HG03060 (cell line): ENCODE results near the gene DDX24.

ENCODE experiments used
- ATAC-seq: cut with Tn5 transposase; IDR thresholded peaks from one replicate; pipeline ENCODE4 v1.9.1; 2021; ENCODE audit warnings: low read depth, moderate number of reproducible peaks; ENCODE audit not compliant: unreplicated experiment

DDX24 gene

DNA sequence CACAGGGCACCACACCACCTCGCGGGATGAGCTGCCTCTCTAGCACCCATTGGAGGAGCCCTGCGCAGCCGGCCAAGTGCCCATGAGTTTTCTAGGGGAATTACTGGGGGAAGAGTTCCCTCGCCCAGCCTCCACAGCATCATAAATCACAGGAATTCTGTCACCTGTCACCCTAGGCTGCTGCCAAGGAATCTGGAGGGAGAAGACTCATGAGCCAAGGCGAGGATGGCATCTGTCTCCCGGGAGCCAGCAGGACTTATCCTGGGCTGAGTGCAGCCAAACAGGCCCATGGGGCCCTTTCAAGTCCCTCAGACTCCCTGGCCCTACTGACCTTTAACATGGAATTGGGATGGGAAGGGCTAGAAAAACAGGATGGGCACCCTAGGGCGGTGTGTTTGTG is 62.7 kb downstream of the DDX24 start:
- ATAC-seq: no peak

- no peak for ATAC-seq
These were observed 64.5 kb downstream of the DDX24 start for GRCh38 chr14:94016446-94016976.

DNA sequence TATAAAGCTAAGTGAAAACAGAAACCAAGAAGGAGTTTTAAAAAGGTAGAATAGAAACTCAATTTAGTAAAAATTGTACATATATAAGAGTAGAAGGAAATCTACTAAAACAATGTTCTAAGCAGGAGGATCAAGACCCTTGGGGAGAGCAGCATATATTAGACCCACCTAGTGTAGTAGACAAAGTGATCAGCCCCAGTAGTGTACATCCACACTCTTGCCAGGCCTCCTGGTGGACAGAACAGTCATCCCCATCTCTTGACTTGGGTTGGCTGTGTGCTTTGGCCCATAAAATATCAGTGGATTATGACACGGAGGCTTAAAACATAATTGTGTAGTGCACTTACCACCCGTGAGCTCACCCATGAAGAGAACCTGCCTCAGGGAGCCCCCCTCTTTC is 65.8 kb downstream of the DDX24 start:
- no peak for ATAC-seq

GRCh38 chr14:94014382-94014781 is 66.6 kb downstream of the DDX24 start:
- no peak for ATAC-seq

DNA sequence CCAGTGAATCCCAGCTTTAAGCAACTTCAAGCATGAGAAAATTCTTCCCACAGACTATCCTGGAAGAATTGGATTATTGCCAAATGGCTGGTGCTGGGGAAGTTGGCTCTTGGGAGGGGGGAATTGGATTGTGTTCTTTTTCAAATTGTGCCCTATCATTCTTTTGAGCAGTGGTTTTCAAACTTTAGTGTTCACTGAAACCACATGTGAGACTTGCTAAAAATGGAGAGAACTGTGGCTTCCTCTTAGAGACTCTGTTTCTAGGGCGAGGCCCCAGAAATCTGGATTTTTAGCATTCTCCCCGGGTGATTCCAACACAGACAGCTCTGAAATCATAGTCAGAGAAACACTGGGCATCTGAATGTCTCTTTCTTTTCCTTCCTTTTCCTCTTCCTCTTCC is 69.2 kb downstream of the DDX24 start:
- ATAC-seq: no peak

- no peak for ATAC-seq
These were observed 70.4 kb downstream of the DDX24 start for GRCh38 chr14:94010625-94011024.

DNA sequence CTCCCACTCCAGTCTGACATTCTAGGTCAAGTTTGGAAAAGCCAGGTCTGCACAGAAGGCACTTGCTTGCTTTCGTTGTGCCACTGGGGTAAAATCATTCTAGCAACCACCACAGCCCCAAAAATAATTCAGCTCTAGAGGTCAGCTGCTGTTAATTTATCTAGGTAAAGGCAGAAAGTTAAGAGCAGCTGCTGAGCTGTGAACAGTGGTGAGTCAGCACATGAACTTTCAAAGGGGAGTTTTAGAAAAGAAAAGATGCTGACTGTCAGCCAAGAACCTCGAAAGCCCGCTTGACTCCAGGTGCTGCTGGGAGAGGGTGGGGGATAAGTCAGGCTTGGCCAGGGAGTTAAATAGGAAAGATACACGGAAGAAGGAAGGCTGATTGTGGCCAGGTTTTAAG is 71.2 kb downstream of the DDX24 start:
- no peak for ATAC-seq

GRCh38 chr14:94008234-94008633 is 72.8 kb downstream of the DDX24 start:
- ATAC-seq: no peak

DNA sequence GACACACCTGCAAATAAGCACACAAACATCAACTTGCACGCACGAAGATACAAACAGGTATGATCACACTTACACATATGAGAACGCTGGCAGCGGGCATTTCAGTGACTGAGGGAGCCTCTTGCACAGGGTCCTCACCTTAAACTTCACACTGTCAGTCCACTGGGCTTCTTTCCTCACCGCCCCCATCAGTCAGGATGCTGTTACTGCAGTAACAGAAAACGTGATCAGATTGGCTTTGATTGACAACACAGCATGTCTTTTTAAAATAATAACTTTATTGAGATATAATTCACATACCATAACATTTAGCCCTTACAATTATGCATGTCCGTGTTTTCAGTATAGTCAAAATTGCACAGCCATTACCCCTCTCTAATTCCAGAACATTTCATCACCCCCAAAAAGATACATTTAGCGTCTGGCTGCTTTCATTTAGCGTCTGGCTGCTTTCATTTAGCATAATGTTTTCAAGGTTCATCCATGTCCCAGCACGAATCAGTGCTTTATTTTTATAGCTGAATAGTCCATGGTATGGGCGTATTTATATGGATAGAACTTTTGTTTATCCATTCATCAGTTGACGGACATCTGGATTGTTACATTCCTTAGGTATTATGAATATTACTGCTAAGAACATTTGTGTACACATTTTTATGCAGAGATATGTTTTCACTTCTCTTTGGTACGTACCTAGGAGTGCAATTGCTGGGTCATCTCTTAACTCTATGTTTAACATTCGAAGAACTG is 75.5 kb downstream of the DDX24 start:
- ATAC-seq: no peak

DNA sequence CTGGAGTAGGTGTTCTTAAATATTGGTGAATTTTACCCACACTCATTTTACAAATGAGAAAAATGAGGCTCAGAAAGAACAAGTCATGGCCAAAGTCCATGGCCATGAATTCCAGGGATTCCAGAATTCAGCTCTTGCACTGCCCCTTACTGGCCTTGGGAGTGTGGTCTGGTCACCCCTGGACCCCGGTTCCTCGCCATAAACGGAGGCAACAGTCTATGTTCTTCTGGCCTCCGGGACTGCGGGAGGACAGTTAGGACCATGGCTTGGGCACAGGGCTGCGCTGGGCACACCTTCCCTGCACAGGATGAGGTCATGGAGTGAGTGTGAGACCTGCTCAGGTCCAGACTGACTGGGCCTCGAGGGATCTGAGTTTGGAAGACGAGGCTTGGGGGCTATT is 77.0 kb downstream of the DDX24 start:
- ATAC-seq: no peak

DNA sequence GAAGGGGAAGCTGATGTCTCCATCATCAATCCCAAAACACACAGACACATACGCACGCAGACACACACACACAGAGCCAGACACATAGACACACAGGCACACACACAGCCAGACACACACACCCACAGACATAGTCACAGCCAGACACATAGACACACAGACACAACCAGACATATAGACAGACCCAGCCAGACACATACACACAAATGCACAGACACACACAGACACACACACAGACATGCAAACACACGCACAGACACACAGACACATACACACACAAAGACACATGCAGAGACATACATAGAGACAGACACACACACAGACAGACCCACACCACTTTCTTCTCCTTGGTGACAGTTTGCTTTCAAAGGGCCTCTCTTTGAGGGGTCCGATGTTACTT is 77.6 kb downstream of the DDX24 start:
- ATAC-seq: no peak

DNA sequence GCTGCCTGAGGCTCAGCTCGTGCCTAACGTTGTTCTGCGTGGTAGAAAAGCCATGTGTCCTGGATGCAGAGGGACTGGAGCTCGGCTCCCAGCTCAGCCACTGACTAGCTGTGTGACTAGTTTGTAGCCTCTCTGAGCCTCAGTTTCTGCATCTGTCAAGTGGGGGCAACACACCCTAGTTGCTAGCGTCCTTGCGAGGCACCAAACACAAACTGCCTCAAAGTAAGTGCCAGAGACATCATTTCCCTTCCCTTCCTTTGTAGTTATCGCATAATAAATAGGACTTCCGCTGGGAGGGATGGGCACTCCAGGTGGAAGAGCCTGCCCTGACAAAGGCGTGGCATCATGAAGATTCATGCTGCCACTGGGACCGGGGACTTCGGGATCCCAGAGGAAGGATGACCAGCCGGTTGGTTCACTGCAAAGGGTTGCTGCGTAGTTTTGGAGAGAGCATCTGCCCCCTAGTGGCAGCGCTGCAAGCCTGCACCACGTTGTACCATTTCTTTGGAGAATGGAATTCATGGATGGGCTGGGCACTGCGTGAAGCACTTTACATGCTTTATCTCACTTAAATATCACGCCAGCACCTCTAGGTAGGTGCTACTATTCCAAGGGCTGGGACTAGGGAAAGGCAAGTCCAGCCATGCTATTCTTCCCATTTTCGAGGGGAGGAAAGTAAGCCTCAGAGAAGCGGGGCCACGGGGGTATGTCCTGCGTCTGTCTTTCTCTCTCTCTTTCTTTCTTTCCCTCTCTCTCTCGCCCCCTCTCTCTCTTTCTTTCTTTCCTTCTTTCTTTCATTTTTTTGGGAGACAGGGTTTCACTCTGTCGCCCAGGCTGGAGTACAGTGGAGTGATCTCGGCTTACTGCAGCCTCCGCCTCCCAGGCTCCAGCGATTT is 79.3 kb downstream of the DDX24 start:
- ATAC-seq: no peak

DNA sequence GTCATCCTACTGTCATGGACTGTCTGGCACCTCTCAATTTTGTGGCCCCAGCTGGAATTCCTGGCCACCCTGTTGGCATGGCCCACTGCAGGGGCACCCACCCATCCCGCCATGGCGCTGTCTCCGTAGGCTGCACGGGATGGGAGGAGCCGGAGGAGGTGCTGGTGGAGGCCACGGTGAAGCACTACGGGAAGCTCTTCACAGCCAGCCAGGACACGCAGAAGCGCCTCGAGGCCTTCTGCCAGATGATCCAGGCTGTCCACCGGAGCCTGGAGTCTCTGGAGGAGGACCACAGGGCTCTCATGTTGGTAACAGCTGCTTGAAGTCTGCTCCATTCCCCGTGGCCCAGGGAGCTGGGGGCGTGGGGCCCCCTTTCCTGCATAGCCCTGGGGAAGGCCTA is 80.0 kb downstream of the DDX24 start:
- no peak for ATAC-seq

DNA sequence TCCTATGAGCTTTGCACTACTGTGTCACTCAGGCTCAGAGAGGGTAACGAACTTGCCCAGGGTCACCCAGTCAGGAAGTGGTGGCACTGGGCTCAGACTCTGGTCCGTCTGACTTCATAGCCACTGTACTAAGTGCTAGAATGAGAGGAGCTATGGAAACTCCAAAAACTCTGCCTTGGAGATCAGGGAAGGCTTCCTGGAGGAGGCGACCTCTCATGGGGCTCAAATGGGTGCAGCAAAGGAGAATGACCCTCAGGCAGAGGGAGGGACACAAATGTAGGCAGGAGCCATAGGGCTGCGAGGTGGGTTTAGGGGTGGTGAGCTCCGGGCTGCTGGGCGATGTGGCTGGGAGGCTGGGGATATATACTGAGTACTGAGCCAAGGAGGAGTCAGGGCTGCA is 80.7 kb downstream of the DDX24 start:
- no peak for ATAC-seq

DNA sequence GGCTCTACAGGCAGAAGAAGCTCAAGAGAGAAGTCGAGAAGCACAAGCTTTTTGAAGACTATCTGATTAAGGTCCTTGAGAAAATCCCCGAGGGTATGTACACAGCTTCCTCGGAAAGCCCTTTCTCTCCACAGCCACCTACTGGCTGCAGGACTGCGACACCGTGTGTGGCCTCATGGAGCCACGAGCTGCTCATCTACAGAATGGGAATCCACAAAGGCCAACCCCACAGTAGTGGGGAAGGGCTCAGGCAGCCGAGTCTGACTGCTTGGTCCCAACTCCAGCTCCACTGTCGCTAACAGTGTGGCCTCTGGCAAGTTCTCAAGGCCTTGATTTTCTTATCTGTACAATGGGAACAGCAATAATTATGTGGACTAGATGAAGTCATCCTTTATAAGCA is 81.4 kb downstream of the DDX24 start:
- ATAC-seq: no peak

GRCh38 chr14:93998871-93999403 is 82.1 kb downstream of the DDX24 start:
- ATAC-seq: no peak
